Mesothelial cell of epicardium (in vitro differentiated cells): ENCODE results near the gene PROKR1. TPM values are rescaled to one million over a fixed set of nuclear protein-coding genes. Genes with fewer than 3 reads are reported as not detected.

ENCODE experiments used
- DNase-seq, 2 experiments: peaks; one replicate each; pipeline ENCODE4 v3.0.0; 2021; ENCODE audit warnings: low spot score in 2 of 2; ENCODE audit not compliant: unreplicated experiment in 2 of 2
- H3K27ac Mint-ChIP-seq: 2 replicates; pipeline ENCODE4 v1.8.0; 2021; ENCODE audit warnings: mixed read lengths
- H3K27me3 Mint-ChIP-seq: 2 replicates; pipeline ENCODE4 v1.8.0; 2021; ENCODE audit warnings: low read depth, mixed read lengths
- H3K36me3 Mint-ChIP-seq: 2 replicates; pipeline ENCODE4 v1.8.0; 2021; ENCODE audit warnings: mixed read lengths
- H3K4me1 Mint-ChIP-seq: 2 replicates; pipeline ENCODE4 v1.8.0; 2021; ENCODE audit warnings: mixed read lengths
- H3K4me3 Mint-ChIP-seq: 2 replicates; pipeline ENCODE4 v1.8.0; 2021; ENCODE audit warnings: mild to moderate bottlenecking, moderate library complexity, mixed read lengths
- H3K9me3 Mint-ChIP-seq: 2 replicates; pipeline ENCODE4 v1.8.0; 2021; ENCODE audit warnings: mixed read lengths
- total RNA-seq: library from RNA; stranded (reverse); gene quantifications from 3 replicates; pipeline ENCODE4 v1.2.1, GENCODE V29; 2021
- TF ChIP-seq, protein P1 (sequence below): fragments of 200-600 bp; sonication (generic); IDR thresholded peaks from one replicate; pipeline ENCODE4 v1.5.0; 2021; ENCODE audit warnings: antibody characterized with exemption; ENCODE audit not compliant: unreplicated experiment

The PROKR1 gene
- total RNA-seq, 1 donor from 2014 or later = 0.09 TPM

DNA sequence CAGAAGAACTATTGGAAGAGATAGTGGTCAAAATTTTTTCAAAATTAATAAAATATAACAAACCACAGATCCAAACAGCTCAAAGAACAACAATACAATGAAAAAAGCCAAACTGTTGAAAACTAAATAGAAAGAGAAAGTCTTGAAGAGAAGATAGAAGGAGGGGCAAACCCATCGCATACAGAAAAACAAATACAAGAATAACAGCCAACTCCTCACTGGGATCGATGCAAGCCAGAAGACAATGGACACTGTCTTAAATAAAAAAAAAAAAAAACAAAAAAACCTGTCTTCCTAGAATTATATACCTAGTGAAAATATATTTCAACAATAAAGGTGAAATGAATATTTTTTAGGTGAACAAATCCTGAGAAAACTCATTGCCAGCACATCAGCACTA, 57.2 kb downstream of the PROKR1 start:
- Mint-ChIP-seq H3K27ac (no peak overlapping the region), H3K4me1 (no peaks in the 10 kb centered on the region), H3K9me3 (peaks cover 19% of the 10 kb centered on the region), H3K27me3 (peaks cover 5% of the 10 kb centered on the region), H3K36me3 (no peaks in the 10 kb centered on the region), H3K4me3 (no peak overlapping the region)
- DNase-seq = no peak
- TF ChIP-seq, protein P1, sequence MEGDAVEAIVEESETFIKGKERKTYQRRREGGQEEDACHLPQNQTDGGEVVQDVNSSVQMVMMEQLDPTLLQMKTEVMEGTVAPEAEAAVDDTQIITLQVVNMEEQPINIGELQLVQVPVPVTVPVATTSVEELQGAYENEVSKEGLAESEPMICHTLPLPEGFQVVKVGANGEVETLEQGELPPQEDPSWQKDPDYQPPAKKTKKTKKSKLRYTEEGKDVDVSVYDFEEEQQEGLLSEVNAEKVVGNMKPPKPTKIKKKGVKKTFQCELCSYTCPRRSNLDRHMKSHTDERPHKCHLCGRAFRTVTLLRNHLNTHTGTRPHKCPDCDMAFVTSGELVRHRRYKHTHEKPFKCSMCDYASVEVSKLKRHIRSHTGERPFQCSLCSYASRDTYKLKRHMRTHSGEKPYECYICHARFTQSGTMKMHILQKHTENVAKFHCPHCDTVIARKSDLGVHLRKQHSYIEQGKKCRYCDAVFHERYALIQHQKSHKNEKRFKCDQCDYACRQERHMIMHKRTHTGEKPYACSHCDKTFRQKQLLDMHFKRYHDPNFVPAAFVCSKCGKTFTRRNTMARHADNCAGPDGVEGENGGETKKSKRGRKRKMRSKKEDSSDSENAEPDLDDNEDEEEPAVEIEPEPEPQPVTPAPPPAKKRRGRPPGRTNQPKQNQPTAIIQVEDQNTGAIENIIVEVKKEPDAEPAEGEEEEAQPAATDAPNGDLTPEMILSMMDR = no peak

DNA sequence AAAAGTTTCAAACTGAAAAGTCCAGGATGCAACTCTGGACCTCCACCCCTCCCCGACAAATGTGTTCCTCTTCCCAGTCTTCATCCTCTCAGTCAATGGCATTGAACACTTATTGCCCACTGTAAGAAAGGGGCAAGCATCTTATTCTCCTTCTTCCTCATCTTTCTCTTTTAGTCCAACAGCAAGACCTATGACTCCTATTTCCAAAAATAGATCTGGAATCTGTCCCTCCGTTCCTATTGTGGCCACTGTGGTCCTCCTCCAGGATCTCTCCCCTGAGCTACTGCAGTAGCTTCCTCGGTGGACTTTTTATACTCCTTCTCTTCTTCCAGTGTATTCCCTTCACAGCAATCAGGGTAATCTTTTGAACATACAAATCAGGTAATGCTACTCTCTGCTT, 63.3 kb downstream of the PROKR1 start:
- DNase-seq = no peak
- H3K27ac Mint-ChIP-seq = no peak overlapping the region
- no peaks in the 10 kb centered on the region for H3K36me3 Mint-ChIP-seq
- H3K4me3 Mint-ChIP-seq = no peak overlapping the region
- H3K9me3 Mint-ChIP-seq = no peaks in the 10 kb centered on the region
- TF ChIP-seq, protein P1 = no peak
- H3K4me1 Mint-ChIP-seq = no peaks in the 10 kb centered on the region
- H3K27me3 Mint-ChIP-seq = peaks cover 31% of the 10 kb centered on the region

Other genes starting within 250 kb of the PROKR1 start
- gene FBXO48, start 176.3 kb upstream of the PROKR1 start, total RNA-seq = 0.72 to 0.77 TPM (median 0.75 TPM) in 3 replicates
- 6.5 to 6.7 TPM (median 6.7 TPM) in 3 replicates for gene APLF, start 176.0 kb upstream of the PROKR1 start, total RNA-seq
- 1.2 to 1.4 TPM (median 1.3 TPM) in 3 replicates for gene ARHGAP25, start 91.2 kb downstream of the PROKR1 start, total RNA-seq
- gene BMP10, start 227.8 kb downstream of the PROKR1 start, total RNA-seq = 0.13 TPM in 1 of 3 replicates, not detected in the others